HUES64 (cell line): ENCODE results near the gene ALDOB.

Source experiments
- H3K27ac ChIP-seq: 2 replicates; pipeline ENCODE4 v1.7.0; 2013; ENCODE audit warnings: low read depth, low read length, inconsistent platforms
- H3K27me3 ChIP-seq: 2 replicates; pipeline ENCODE4 v1.6.1; 2013; ENCODE audit warnings: mild to moderate bottlenecking, low read length; ENCODE audit not compliant: insufficient read depth
- H3K36me3 ChIP-seq: 2 replicates; pipeline ENCODE4 v1.6.1; 2013; ENCODE audit warnings: mild to moderate bottlenecking, low read length; ENCODE audit not compliant: insufficient read depth
- H3K4me1 ChIP-seq: 2 replicates; pipeline ENCODE4 v1.6.1; 2013; ENCODE audit warnings: mild to moderate bottlenecking, low read length, moderate library complexity; ENCODE audit not compliant: insufficient read depth
- H3K4me3 ChIP-seq: 2 replicates; pipeline ENCODE4 v1.5.1; 2013; ENCODE audit warnings: mild to moderate bottlenecking, low read length, moderate library complexity
- H3K9ac ChIP-seq: 2 replicates; pipeline ENCODE4 v1.6.1; 2013; ENCODE audit warnings: mild to moderate bottlenecking, low read depth, low read length
- H3K9me3 ChIP-seq: 2 replicates; pipeline ENCODE4 v1.6.1; 2013; ENCODE audit warnings: low read depth, low read length; ENCODE audit not compliant: insufficient read depth
- WGBS: fragments of 150-250, 120-280 bp; methylation state at CpG from one replicate; pipeline ENCODE4 v1.1.7; 2013; ENCODE audit warnings: missing lambda C conversion rate; 5-methylcytosine and 5-hydroxymethylcytosine counted together

Gene ALDOB

GRCh38 chr9:101421653-101422065, 13.9 kb downstream of the ALDOB start:
- Histone ChIP-seq H3K36me3 (no peaks in the 10 kb centered on the region), H3K9me3 (no peaks in the 10 kb centered on the region), H3K27ac (no peak overlapping the region), H3K9ac (no peak overlapping the region), H3K27me3 (no peaks in the 10 kb centered on the region), H3K4me1 (no peaks in the 10 kb centered on the region), H3K4me3 (no peak overlapping the region)
- WGBS, result 88% methylated on average over 5 of the region's 5 CpGs

DNA sequence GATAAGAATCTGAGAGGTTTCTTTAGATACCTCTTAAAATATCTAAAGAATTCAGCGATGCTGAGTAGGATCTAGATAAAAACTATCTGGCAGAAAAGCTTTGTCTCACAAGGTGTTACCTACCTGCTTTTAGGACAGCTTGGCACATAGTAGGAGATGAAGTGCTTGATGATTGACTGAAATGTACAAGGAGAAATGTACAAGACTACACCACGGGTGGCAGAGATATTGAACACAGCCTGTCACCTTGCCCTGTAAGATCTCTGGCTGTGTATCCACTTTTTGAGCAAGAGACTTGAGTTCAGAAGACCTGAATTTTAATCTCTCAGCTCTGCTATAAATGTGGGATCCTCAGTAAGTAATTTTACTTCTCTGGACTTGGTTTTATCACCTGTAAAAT, 15.7 kb downstream of the ALDOB start:
- Histone ChIP-seq H3K9ac (no peak overlapping the region), H3K9me3 (no peaks in the 10 kb centered on the region), H3K36me3 (no peaks in the 10 kb centered on the region), H3K4me3 (no peak overlapping the region), H3K27ac (no peak overlapping the region), H3K4me1 (no peaks in the 10 kb centered on the region), H3K27me3 (no peaks in the 10 kb centered on the region)
- 97% methylated on average over 2 of the region's 2 CpGs for WGBS

- Histone ChIP-seq H3K27me3 (no peaks in the 10 kb centered on the region), H3K4me1 (no peaks in the 10 kb centered on the region), H3K4me3 (no peak overlapping the region), H3K9ac (no peak overlapping the region), H3K9me3 (no peaks in the 10 kb centered on the region), H3K36me3 (0 out of 2 replicates have a peak, but pooled peaks cover under 1% of the 10 kb centered on the region), H3K27ac (no peak overlapping the region)
- WGBS, result 93% methylated on average over 7 of the region's 7 CpGs
These were observed 16.8 kb downstream of the ALDOB start for GRCh38 chr9:101418518-101419430.

DNA sequence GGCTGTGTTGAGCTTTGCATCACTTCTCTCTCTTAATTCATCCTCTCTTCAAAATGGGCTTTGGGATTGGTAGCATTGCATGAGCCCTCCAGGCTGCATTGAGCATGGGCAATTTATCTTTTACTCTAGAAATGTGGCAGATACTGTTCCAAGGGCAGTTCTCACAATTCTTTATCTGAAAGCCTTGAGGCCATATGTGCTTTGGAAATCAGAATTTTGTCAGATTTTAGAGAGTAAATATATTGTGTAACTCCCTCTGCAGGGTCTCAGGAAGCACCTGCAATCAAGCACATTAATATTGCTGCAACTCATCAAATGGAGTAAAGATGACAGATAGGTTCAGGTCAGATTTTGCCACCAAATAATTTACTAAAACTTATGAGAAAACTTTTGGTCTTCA, 17.6 kb downstream of the ALDOB start:
- Histone ChIP-seq H3K4me3 (no peak overlapping the region), H3K27ac (no peak overlapping the region), H3K4me1 (no peaks in the 10 kb centered on the region), H3K9ac (no peak overlapping the region), H3K27me3 (no peaks in the 10 kb centered on the region), H3K36me3 (0 out of 2 replicates have a peak, but pooled peaks cover 2% of the 10 kb centered on the region), H3K9me3 (no peaks in the 10 kb centered on the region)

- no peaks in the 10 kb centered on the region for H3K9me3 ChIP-seq
- H3K27ac ChIP-seq, result no peak overlapping the region
- 0 out of 2 replicates have a peak, but pooled peaks cover 2% of the 10 kb centered on the region for H3K36me3 ChIP-seq
- no peak overlapping the region for H3K9ac ChIP-seq
- H3K4me3 ChIP-seq, result no peak overlapping the region
- no peaks in the 10 kb centered on the region for H3K27me3 ChIP-seq
- no peaks in the 10 kb centered on the region for H3K4me1 ChIP-seq
These were observed 18.2 kb downstream of the ALDOB start for GRCh38 chr9:101417389-101417788.

DNA sequence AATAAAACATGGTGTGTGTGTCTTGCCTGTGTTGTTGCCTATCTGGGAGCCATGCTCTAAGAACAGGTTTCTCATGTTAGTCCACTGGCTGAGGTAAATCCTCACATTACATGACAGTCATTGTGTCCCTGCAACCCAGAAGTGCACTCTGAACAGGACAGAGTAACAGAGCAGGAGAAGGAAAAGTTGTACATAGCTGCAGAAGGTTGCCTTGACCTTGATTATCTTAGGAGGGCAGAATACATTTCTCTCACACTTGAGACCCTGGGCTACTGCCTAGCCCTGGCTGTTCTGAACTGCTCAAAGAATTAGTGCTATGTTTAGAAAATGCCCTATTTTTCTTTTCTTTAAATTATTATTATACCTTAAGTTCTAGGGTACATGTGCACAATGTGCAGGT, 20.0 kb downstream of the ALDOB start:
- Histone ChIP-seq H3K9ac (no peak overlapping the region), H3K4me1 (no peaks in the 10 kb centered on the region), H3K4me3 (no peak overlapping the region), H3K36me3 (peaks cover 7% of the 10 kb centered on the region; the same call in 1 of the 2 replicates), H3K27me3 (no peaks in the 10 kb centered on the region), H3K27ac (no peak overlapping the region), H3K9me3 (peaks cover 8% of the 10 kb centered on the region)

DNA sequence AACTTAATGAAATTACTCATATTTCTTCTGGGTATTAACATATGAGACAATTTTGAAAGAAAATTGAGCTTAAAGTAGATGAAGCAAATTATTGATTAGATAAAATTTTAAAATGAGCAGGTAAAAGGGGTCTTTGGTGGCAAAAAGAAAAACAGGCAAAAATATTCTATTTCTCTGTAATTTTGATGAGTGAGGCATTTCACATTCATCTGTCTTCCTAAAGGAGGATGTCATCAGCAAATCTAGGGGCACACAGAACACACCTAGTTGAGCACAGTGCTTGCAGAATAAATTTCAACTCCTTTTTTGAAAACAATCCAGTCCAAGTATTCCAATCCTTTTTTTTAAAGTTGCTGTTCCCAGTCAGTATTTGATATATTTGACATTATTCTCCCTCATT, 20.7 kb downstream of the ALDOB start:
- Histone ChIP-seq H3K4me1 (no peaks in the 10 kb centered on the region), H3K9ac (no peak overlapping the region), H3K9me3 (peaks cover 16% of the 10 kb centered on the region), H3K36me3 (peaks cover 13% of the 10 kb centered on the region; the same call in 1 of the 2 replicates), H3K27me3 (no peaks in the 10 kb centered on the region), H3K27ac (no peak overlapping the region), H3K4me3 (no peak overlapping the region)

GRCh38 chr9:101409079-101409477, 26.5 kb downstream of the ALDOB start:
- Histone ChIP-seq H3K36me3 (peaks cover 71% of the 10 kb centered on the region), H3K27ac (no peak overlapping the region), H3K4me3 (no peak overlapping the region), H3K9me3 (peaks cover 68% of the 10 kb centered on the region), H3K4me1 (no peaks in the 10 kb centered on the region), H3K9ac (no peak overlapping the region), H3K27me3 (no peaks in the 10 kb centered on the region)
- WGBS, result 100% methylated on average over 4 of the region's 4 CpGs

DNA sequence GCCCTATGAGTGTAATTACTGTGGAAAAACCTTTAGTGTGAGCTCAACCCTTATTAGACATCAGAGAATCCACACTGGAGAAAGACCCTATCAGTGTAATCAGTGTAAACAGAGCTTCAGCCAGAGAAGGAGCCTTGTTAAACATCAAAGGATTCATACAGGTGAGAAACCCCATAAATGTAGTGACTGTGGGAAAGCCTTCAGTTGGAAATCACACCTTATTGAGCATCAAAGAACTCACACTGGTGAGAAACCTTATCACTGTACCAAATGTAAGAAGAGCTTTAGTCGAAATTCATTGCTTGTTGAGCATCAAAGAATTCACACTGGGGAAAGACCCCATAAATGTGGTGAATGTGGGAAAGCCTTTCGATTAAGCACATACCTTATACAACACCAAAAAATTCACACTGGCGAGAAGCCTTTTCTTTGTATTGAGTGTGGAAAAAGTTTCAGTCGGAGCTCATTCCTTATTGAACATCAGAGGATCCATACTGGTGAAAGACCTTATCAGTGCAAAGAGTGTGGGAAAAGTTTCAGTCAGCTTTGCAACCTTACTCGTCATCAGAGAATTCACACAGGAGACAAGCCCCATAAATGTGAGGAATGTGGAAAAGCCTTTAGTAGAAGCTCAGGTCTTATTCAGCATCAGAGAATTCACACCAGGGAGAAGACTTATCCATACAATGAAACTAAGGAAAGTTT, 27.0 kb downstream of the ALDOB start:
- Histone ChIP-seq H3K27me3 (no peaks in the 10 kb centered on the region), H3K9me3 (peaks cover 68% of the 10 kb centered on the region), H3K27ac (no peak overlapping the region), H3K9ac (no peak overlapping the region), H3K36me3 (peaks cover 74% of the 10 kb centered on the region), H3K4me1 (no peaks in the 10 kb centered on the region), H3K4me3 (no peak overlapping the region)
- 93% methylated on average over 3 of the region's 5 CpGs for WGBS

GRCh38 chr9:101403516-101404285, 31.9 kb downstream of the ALDOB start:
- Histone ChIP-seq H3K36me3 (peaks cover 87% of the 10 kb centered on the region), H3K4me3 (no peak overlapping the region), H3K27ac (no peak overlapping the region), H3K9ac (no peak overlapping the region), H3K9me3 (peaks cover 41% of the 10 kb centered on the region), H3K27me3 (no peaks in the 10 kb centered on the region), H3K4me1 (peaks cover 5% of the 10 kb centered on the region; the same call in 1 of the 2 replicates)
- WGBS, result 96% methylated on average over 8 of the region's 9 CpGs

- Histone ChIP-seq H3K36me3 (peaks cover 69% of the 10 kb centered on the region), H3K27ac (no peak overlapping the region), H3K4me1 (peaks cover 10% of the 10 kb centered on the region), H3K4me3 (peak overlapping the region; percentile 93), H3K9me3 (peaks cover 18% of the 10 kb centered on the region; the same call in 1 of the 2 replicates), H3K9ac (no peak overlapping the region), H3K27me3 (no peaks in the 10 kb centered on the region)
- WGBS, result 91% methylated on average over 5 of the region's 5 CpGs
These were observed 35.5 kb downstream of the ALDOB start for GRCh38 chr9:101400120-101400519.
